NCI-H82 treated with DMSO at 0.1 percent for 48 hours (cell line): ENCODE data around the gene SQSTM1.
"Not testable (repeated sequence)": the region's sequence is repeated elsewhere in the genome, so short reads cannot be mapped to it uniquely, and the experiment has no call there.

Source experiments
- DNase-seq: peaks from one replicate; lab custom pipeline; 2025; ENCODE audit not compliant: unreplicated experiment; lab: John Stamatoyannopoulos, UW

SQSTM1 gene

DNA sequence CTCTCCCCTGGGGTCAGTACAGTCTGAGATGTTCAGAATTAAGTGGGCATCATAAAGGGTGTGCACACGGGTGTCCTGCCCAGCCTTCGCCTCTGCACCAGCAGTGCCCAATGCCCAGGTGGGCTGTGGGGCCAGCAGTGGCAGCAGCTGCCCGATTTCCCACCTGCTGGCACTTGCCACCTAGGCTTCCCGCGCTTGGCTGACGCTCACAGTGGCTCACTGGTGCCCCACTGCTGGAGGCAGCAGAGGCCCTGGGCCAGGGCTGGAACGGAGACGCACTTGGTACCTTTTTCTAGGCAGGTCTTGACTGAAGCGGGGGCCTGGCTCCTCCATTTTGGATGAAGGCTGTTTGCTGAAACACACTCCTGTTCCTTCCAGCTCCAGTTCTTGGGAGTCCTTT, 20.9 kb downstream of the SQSTM1 start:
- no peak for DNase-seq

GRCh38 chr5:179852993-179853547, 32.4 kb downstream of the SQSTM1 start:
- DNase-seq = no peak

DNA sequence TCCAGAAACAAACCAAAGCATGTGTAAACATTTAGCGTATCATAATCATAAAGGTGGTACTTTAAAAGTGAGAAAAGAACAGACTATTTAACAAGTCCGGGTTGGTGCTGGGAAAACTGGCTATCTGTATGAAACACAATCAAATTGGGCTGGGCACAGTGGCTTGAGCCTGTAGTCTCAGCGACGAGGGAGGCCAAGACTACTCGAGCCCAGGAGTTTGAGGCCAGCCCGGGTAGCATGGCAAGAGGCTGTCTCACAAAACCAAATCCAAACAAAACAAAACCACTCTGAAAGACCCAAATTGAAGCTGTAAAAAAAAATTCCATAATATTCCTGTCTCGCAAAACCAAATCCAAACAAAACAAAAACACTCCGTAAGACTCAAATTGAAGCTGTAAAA, 33.7 kb downstream of the SQSTM1 start:
- no peak for DNase-seq

GRCh38 chr5:179858241-179858585, 37.5 kb downstream of the SQSTM1 start:
- DNase-seq = no peak

DNA sequence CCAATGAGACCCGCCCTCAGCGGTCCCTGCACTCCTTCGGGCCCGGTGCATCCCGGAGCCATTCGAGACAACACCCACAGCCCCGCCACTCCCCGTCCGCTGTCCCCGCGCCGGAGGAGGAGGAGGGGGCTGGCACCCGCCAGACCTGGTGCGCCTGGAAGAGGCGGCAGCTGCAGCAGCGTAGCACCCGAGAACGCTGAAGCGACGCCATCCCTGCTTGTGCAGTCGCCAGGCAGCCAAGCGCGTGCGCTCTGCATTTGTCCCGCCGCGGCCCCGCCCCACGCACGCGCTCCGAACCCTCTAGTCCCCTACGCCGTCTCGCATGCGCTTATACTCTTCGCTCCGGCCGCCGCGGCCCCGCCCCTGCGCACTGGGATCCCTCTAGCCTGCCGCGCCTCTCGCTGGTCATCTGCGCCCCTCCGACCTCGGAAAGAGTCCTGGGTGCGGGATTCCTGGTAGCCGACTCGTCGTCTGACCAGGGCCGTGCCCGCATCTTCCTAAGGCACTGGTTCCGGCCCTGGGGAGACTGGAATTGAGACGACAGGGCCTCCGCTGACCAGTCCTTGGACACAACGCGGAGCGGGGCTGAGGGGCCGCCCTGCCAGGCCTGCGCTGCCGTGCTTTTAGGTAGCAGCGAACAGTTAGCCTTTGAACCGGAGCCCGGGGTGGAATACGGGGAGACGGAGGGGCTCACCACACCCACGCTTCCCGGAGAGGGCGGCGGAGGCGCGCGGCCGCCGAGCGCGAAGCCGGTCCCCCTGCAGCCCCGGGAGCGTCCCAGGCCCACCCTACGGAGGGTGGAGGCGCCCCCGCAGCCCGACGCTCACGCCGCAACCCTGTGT, 38.1 kb downstream of the SQSTM1 start, which contains the start of gene MRNIP:
Gene MRNIP, minus strand, starts transcription at position 232 of the 842 bp plus-strand sequence. Its CDS starts 21 bp downstream, at position 211.
- DNase-seq = peak; percentile 90

- DNase-seq = no peak
These were observed 39.6 kb downstream of the SQSTM1 start for GRCh38 chr5:179860301-179860700.

DNA sequence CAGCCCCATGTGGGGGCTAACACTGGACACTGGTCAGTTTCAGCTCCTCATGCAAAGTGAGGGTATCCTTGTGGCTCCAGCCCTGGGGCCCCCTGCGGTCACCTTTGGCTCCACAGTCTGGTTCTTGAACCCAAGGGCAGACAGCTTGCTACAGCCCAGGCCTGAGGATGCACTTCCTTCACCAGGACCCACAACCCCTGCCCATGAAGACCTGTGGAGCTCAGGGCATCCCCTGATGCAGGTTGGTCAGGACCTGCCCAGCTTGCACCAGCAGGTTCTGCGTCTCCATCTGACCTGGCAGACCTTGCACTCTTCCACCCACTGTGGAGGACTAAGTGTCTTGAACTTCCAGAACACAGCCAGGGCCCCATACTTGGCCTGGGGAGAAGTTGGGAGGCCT, 41.6 kb downstream of the SQSTM1 start:
- DNase-seq = no peak

- no peak for DNase-seq
These were observed 42.2 kb downstream of the SQSTM1 start for GRCh38 chr5:179862891-179863290.

DNA sequence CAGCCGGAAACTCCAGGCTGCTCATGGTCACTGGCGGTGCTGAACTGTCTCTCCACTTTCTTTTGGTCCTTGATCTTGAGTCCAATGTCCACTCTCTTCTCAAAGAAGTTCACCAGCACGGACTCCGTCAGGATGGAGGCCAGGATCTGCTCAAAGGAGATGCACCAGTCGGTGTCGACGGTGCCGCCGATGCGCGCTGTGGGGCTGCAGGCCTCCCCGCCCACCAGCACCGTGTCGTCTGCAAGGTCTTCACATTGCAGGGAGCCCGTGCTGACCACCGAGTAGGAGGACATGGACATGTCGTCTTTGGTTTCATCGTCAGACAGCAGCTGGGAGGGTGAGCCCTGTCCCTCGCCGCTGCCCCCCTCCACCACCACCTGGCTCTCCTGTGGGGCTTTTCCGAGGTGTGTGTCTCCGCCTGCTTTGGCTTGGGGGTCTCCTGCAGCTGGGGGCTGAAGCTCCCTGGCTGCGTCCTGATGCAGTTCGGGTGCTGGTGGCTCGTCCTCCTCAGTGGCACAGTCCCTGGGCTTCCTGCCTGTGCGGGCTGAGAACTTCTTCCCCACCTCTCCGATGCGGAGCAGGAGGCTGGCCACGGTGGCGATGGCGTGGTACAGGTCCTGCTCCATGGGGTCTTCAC, 42.9 kb downstream of the SQSTM1 start:
- no peak for DNase-seq

DNA sequence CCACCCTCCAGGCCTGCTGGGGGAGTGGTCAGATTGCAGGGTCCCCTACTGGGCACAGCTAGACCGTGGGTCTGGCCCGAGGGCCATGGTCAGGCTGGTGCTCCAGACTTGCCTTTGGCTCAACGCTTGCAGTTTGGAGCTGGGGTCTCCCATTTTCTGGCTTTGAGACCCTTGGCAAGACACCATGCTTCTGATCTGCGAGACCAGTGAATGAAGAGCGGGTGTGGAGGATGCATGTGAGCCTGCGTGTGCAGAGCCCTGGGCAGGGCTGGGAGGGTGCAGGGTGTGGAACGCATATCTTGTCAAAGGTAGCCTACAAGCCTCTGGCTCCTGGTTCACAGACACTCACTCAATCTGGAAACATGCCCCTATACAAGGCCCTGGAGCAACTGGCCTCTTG, 44.0 kb downstream of the SQSTM1 start:
- no peak for DNase-seq

DNA sequence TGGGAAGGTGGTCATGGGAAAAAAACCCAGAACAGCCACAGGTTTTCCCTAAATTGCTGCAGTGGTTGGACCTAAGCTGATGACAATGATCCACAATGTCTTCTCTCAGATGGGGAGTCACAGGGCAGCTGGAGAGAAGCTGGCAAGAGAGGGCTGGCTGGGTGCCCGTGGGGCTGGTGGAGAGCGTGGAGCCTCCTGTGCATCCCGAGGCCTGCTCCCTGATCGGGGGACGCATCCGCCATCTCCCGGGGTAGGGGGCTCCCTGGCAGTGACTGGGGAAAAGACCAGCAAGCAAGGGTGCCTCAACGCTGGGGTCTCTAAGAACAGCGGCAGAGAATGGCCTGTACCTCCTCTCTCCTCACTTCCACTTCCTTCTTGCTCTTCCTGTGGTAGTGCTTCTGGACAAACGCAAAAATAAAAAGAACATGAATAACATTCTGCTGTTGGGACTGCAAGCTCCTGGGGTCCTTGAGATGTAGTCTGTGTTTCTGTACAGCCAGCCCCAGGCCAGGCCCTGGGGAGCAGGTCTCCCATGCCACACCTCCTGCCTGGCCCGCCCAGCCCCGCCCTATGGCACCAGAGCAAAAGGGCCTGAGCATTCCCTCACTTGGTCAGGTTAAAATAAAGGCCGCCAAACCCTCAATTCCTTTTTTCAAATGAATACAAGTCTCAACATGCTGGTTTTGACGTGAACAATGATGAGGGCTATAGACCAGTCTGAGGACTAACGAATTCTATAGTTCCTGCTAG, 45.0 kb downstream of the SQSTM1 start:
- no peak for DNase-seq

DNA sequence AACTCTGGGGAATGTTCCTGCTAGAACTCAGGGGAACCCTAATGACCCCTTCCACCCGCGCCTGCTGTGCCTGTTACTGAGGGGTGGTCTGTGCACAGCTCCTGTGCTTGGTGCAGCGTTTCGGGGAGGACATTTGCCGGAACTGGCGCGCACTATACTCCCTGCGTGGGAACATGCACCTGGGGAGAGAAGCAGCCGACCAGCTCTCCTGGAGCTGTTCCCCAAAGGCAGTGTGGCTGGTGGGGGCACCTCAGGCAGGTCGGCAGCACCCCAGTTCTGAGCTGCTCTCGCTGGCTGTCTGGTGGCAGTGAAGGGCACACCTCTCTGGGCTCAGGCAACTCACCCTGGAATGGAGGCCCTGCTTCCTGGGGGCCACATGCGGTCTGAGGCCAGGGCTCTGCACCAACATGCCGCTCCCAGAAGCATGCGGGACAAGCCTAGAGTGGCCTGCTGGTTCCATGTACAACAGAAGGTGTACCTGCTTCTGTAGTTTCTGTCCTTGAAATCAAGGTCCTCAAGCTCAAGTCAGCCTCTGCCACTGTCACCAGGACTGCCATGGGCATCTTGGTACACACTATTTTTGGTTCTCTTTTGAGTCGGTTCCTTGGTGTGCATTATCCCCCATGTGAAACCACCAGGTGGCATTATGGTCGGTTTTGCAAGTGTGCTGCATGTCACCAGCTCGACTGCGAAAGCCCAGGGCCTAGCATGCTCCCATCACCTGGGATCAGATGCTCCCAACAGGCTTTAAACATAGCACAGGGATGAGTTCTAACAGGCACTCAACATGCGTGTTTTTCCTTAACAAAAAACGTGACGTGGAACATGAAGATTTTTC, 45.8 kb downstream of the SQSTM1 start:
- no peak for DNase-seq

DNA sequence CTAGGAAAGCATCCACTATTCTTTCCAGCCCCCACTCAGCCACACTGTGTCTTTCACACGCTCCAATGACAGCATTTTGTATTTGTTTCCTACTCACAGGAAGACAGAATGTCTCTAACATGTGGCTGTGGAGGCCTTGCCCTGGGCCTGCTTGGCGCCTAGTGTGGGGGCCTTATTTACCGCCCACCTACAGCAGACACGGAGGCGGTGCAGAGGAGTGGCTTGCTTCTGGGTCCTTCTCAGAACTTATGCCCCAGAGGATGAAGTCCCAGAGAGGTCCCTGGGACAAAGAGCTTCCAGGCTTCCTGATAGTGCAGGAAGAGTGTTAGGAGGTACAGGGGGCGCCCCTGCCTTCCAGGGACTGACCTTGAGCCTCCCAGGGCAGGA, 46.4 kb downstream of the SQSTM1 start:
- DNase-seq = no peak

GRCh38 chr5:179867476-179867875, 46.8 kb downstream of the SQSTM1 start:
- no peak for DNase-seq

DNA sequence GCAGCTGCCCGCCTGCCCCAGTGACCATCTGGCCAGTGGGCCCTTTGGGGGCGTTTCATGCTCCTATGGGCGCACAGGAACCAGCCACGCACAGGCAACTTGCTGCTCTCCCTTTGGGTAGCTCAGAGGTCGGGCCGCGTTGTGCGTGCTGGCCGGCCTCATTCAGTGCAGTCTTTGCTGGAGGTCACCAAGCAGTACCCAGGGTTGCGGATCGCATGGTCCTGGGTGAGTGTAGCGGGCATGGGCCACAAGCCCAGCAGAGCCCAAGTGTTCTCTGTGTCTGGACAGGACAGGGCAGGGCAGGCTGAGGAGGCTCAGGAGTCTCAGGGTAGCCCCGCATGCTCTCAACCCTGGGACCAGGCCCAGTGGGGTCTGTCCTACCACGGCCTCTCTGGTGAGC, 47.8 kb downstream of the SQSTM1 start:
- DNase-seq = no peak

- DNase-seq = no peak
These were observed 48.4 kb downstream of the SQSTM1 start for GRCh38 chr5:179869101-179869500.

DNA sequence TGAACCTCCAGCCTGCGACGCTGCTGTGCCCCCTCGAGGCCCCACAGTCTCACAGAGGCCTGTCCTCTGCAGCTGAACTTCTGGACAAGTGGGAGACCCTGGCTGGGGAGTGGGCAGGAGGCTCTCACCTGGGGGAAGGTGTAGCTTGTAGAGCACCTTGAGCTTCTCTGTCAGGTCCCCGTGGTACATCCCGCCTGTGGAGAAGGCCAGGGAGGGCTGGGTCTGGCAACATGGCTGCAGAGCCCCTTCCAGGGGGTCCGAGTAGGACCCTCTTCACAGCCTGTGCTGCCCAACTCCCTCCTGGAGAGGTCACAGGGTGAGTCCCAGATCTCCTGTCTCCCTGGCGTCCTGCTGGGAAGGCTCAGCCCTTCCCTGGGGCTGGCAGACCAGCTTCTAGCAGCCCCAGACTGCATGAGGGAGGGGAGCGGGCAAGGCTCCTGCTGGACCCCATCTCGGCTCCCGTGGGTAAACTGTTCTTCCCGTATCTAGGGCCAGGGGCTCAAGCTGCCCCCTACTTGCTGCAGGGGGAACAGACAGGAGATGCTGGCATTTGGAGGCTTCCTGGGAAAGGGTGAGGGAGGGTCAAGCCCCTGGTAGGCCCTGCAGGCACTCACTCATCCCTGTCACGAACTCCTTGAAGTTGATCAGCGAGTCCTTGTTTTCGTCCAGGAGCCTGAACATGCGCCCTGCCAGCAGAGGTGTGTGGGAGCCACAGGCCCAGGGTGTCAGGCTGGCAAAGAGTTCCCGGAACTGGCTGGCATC, 49.1 kb downstream of the SQSTM1 start:
- DNase-seq = no peak

- no peak for DNase-seq
These were observed 49.7 kb downstream of the SQSTM1 start for GRCh38 chr5:179870403-179870903.

GRCh38 chr5:179870952-179871351, 50.2 kb downstream of the SQSTM1 start:
- DNase-seq = no peak

- DNase-seq = not testable (repeated sequence)
These were observed 50.8 kb downstream of the SQSTM1 start for GRCh38 chr5:179871533-179871932.
